ENCODE measurements around the gene NRG3.

Gene NRG3

DNA sequence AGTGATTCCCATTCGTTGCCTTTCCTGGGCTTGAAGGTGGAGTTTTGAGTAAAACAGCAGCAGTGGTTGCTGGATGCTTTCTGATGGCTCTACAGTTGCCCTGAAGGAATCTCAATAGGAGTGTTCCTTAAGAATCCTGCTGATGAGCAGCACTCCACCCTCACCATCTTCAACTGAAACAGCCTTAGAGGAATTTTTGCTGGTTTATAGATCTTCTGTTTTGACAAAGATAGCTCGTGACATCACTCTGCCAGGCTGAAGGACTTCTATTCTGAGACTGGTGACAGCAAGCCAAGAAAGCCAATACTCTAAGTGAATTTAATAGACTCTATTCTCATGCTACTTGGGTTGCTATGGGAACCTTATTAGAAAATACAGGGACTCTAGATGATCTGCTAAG, 1014.7 kb downstream of the NRG3 start:
- H3K4me1 ChIP-seq (ENCODE audit: insufficient read depth, low read length): no peaks in the 10 kb centered on the region
- H3K27ac ChIP-seq (ENCODE audit: low read depth, low read length): no peak overlapping the region
- H3K9me3 ChIP-seq (ENCODE audit: low read length): no peaks in the 10 kb centered on the region
- H3K4me3 ChIP-seq (ENCODE audit: low read depth in 1 of 2, low read length in 2 of 2): no peak overlapping the region
- no peaks in the 10 kb centered on the region for H3K27me3 ChIP-seq (ENCODE audit: control insufficient read depth in 1 of 2, insufficient read depth in 2 of 2, low read length in 2 of 2)
- H3K9ac ChIP-seq (ENCODE audit: low read length): no peak overlapping the region
- H3K36me3 ChIP-seq (ENCODE audit: insufficient read depth, low read length): no peaks in the 10 kb centered on the region

GRCh38 chr10:82890573-82890972, 1015.6 kb downstream of the NRG3 start:
- Histone ChIP-seq H3K27ac (ENCODE audit: low read depth, low read length) (no peak overlapping the region), H3K36me3 (ENCODE audit: insufficient read depth, low read length) (no peaks in the 10 kb centered on the region), H3K4me3 (ENCODE audit: low read depth in 1 of 2, low read length in 2 of 2) (no peak overlapping the region), H3K27me3 (ENCODE audit: control insufficient read depth in 1 of 2, insufficient read depth in 2 of 2, low read length in 2 of 2) (no peaks in the 10 kb centered on the region), H3K9me3 (ENCODE audit: low read length) (no peaks in the 10 kb centered on the region), H3K4me1 (ENCODE audit: insufficient read depth, low read length) (no peaks in the 10 kb centered on the region), H3K9ac (ENCODE audit: low read length) (no peak overlapping the region)

GRCh38 chr10:82908096-82908495, 1033.1 kb downstream of the NRG3 start:
- Histone ChIP-seq H3K27me3 (ENCODE audit: control insufficient read depth in 1 of 2, insufficient read depth in 2 of 2, low read length in 2 of 2) (no peaks in the 10 kb centered on the region), H3K27ac (ENCODE audit: low read depth, low read length) (no peak overlapping the region), H3K9me3 (ENCODE audit: low read length) (no peaks in the 10 kb centered on the region), H3K9ac (ENCODE audit: low read length) (no peak overlapping the region), H3K4me3 (ENCODE audit: low read depth in 1 of 2, low read length in 2 of 2) (no peak overlapping the region), H3K36me3 (ENCODE audit: insufficient read depth, low read length) (no peaks in the 10 kb centered on the region), H3K4me1 (ENCODE audit: insufficient read depth, low read length) (no peaks in the 10 kb centered on the region)

- Histone ChIP-seq H3K9ac (ENCODE audit: low read length) (no peak overlapping the region), H3K36me3 (ENCODE audit: insufficient read depth, low read length) (no peaks in the 10 kb centered on the region), H3K9me3 (ENCODE audit: low read length) (no peaks in the 10 kb centered on the region), H3K27ac (ENCODE audit: low read depth, low read length) (no peak overlapping the region), H3K27me3 (ENCODE audit: control insufficient read depth in 1 of 2, insufficient read depth in 2 of 2, low read length in 2 of 2) (no peaks in the 10 kb centered on the region), H3K4me1 (ENCODE audit: insufficient read depth, low read length) (no peaks in the 10 kb centered on the region), H3K4me3 (ENCODE audit: low read depth in 1 of 2, low read length in 2 of 2) (no peak overlapping the region)
Observed at GRCh38 chr10:82908751-82909150, 1033.8 kb downstream of the NRG3 start.

DNA sequence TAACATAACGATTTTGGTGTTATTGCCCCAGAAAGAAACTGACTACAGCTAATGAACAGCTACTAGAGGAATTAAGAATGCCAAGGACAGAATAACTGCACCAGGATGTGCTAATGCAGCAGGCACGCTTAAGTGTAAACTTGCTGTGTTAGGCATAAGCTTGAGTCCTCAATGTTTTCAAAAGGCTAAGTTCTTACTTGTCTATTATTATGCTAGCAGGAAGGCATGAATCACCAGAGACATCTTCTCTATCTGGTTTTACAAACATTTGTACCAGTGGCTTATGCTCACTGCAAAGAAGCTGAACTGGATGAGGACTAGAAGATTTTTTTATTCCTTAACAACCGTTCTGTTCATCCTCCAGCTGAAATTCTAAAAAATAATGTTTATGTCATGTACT, 1035.3 kb downstream of the NRG3 start:
- Histone ChIP-seq H3K27ac (ENCODE audit: low read depth, low read length) (no peak overlapping the region), H3K4me3 (ENCODE audit: low read depth in 1 of 2, low read length in 2 of 2) (no peak overlapping the region), H3K27me3 (ENCODE audit: control insufficient read depth in 1 of 2, insufficient read depth in 2 of 2, low read length in 2 of 2) (no peaks in the 10 kb centered on the region), H3K36me3 (ENCODE audit: insufficient read depth, low read length) (no peaks in the 10 kb centered on the region), H3K9ac (ENCODE audit: low read length) (no peak overlapping the region), H3K4me1 (ENCODE audit: insufficient read depth, low read length) (no peaks in the 10 kb centered on the region), H3K9me3 (ENCODE audit: low read length) (no peaks in the 10 kb centered on the region)

- no peaks in the 10 kb centered on the region for H3K9me3 ChIP-seq (ENCODE audit: low read length)
Observed at GRCh38 chr10:82914655-82915136, 1039.7 kb downstream of the NRG3 start.

DNA sequence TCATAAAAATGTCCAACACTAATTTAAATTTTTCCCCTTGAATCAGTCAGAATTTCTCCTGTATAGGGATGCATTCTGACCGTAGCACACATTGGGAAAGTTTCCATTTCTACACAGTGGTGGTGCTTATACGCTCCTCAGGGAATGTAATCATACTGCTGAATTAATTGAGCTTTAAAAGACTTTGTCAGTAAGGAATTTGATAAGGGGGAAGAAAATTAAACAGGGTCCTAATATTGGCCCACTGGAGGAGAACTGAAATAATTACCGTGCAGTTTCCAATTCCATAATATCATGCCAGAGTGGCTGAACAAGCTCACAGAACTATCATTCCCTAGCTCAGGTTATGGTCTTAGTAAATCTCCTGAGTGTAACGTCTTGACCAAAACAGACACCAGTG, 1041.9 kb downstream of the NRG3 start:
- Histone ChIP-seq H3K9ac (ENCODE audit: low read length) (no peak overlapping the region), H3K36me3 (ENCODE audit: insufficient read depth, low read length) (no peaks in the 10 kb centered on the region), H3K4me1 (ENCODE audit: insufficient read depth, low read length) (peaks cover 4% of the 10 kb centered on the region), H3K27ac (ENCODE audit: low read depth, low read length) (no peak overlapping the region), H3K9me3 (ENCODE audit: low read length) (no peaks in the 10 kb centered on the region), H3K4me3 (ENCODE audit: low read depth in 1 of 2, low read length in 2 of 2) (no peak overlapping the region), H3K27me3 (ENCODE audit: control insufficient read depth in 1 of 2, insufficient read depth in 2 of 2, low read length in 2 of 2) (no peaks in the 10 kb centered on the region)

More at GRCh38 chr10:82914655-82915136, 1039.7 kb downstream of the NRG3 start:
- Histone ChIP-seq H3K9ac (ENCODE audit: low read length) (no peak overlapping the region), H3K4me1 (ENCODE audit: insufficient read depth, low read length) (peaks cover 4% of the 10 kb centered on the region), H3K4me3 (ENCODE audit: low read depth in 1 of 2, low read length in 2 of 2) (no peak overlapping the region), H3K27me3 (ENCODE audit: control insufficient read depth in 1 of 2, insufficient read depth in 2 of 2, low read length in 2 of 2) (no peaks in the 10 kb centered on the region), H3K36me3 (ENCODE audit: insufficient read depth, low read length) (no peaks in the 10 kb centered on the region), H3K27ac (ENCODE audit: low read depth, low read length) (no peak overlapping the region)

DNA sequence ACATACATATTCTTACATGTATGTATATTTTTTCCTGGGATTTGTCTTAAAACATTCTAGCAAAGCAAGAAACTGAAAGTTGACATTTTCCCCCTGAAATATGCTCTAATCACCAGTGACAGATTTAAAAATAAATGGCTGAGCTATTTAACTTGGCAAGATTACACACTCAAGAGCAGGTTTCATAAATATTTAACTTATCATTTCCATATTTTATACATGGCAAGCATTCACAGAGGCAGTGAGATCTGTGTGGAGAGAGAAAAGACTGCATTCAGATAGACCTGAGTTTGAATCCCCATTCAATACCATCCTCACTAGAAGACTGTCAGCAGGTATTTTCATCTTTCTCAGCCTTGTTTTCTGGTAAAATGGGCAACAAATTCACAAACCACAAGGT, 1043.0 kb downstream of the NRG3 start:
- Histone ChIP-seq H3K27ac (ENCODE audit: low read depth, low read length) (no peak overlapping the region), H3K36me3 (ENCODE audit: insufficient read depth, low read length) (no peaks in the 10 kb centered on the region), H3K9me3 (ENCODE audit: low read length) (no peaks in the 10 kb centered on the region), H3K4me3 (ENCODE audit: low read depth in 1 of 2, low read length in 2 of 2) (no peak overlapping the region), H3K4me1 (ENCODE audit: insufficient read depth, low read length) (peaks cover 4% of the 10 kb centered on the region), H3K27me3 (ENCODE audit: control insufficient read depth in 1 of 2, insufficient read depth in 2 of 2, low read length in 2 of 2) (no peaks in the 10 kb centered on the region), H3K9ac (ENCODE audit: low read length) (no peak overlapping the region)

GRCh38 chr10:82922046-82922445, 1047.1 kb downstream of the NRG3 start:
- no peak overlapping the region for H3K9ac ChIP-seq (ENCODE audit: low read length)
- no peaks in the 10 kb centered on the region for H3K27me3 ChIP-seq (ENCODE audit: control insufficient read depth in 1 of 2, insufficient read depth in 2 of 2, low read length in 2 of 2)
- H3K36me3 ChIP-seq (ENCODE audit: insufficient read depth, low read length): no peaks in the 10 kb centered on the region
- no peaks in the 10 kb centered on the region for H3K9me3 ChIP-seq (ENCODE audit: low read length)
- H3K27ac ChIP-seq (ENCODE audit: low read depth, low read length): no peak overlapping the region
- no peak overlapping the region for H3K4me3 ChIP-seq (ENCODE audit: low read depth in 1 of 2, low read length in 2 of 2)
- H3K4me1 ChIP-seq (ENCODE audit: insufficient read depth, low read length): peaks cover 4% of the 10 kb centered on the region

DNA sequence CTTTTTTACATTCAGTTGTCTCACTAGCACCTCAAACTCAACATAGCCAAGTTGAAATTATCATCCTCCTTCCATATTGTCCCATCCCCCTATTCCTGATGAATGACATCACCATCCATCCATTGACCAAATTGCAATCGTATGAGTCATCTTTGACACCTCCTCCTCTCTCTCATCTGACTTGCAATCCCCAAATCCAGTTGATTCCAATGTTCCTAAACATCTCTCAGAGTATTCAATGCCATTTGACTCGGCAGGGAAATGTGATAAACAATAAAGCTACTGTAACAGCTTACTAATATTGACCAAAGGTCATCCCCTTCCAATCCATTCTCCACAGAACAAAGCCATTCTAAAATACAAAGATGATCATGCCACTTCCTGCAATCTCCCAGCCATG, 1047.8 kb downstream of the NRG3 start:
- H3K4me1 ChIP-seq (ENCODE audit: insufficient read depth, low read length): peaks cover 4% of the 10 kb centered on the region
- H3K9ac ChIP-seq (ENCODE audit: low read length): no peak overlapping the region
- no peaks in the 10 kb centered on the region for H3K36me3 ChIP-seq (ENCODE audit: insufficient read depth, low read length)
- H3K27ac ChIP-seq (ENCODE audit: low read depth, low read length): no peak overlapping the region
- no peaks in the 10 kb centered on the region for H3K27me3 ChIP-seq (ENCODE audit: control insufficient read depth in 1 of 2, insufficient read depth in 2 of 2, low read length in 2 of 2)
- no peaks in the 10 kb centered on the region for H3K9me3 ChIP-seq (ENCODE audit: low read length)
- H3K4me3 ChIP-seq (ENCODE audit: low read depth in 1 of 2, low read length in 2 of 2): no peak overlapping the region

DNA sequence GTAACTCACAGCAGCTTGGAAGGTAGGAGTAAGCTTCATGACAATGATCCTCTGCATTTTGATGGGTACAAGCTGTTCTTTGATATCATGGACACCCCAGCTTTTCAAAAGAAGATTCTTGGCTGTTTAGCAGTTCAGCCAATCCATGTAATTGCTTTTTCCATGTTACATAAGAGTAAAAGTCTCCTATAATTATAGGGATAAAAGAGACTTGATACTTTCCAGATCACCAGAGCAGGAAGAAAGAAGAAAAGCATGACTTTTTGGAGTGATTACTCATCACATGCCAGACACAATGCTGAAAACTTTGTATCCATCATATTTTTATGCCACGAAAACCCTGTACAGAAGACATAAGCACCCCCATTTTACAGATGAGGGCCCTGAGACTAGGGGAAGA, 1049.7 kb downstream of the NRG3 start:
- Histone ChIP-seq H3K27me3 (ENCODE audit: control insufficient read depth in 1 of 2, insufficient read depth in 2 of 2, low read length in 2 of 2) (no peaks in the 10 kb centered on the region), H3K4me3 (ENCODE audit: low read depth in 1 of 2, low read length in 2 of 2) (no peak overlapping the region), H3K9me3 (ENCODE audit: low read length) (no peaks in the 10 kb centered on the region), H3K36me3 (ENCODE audit: insufficient read depth, low read length) (no peaks in the 10 kb centered on the region), H3K9ac (ENCODE audit: low read length) (no peak overlapping the region), H3K27ac (ENCODE audit: low read depth, low read length) (no peak overlapping the region), H3K4me1 (ENCODE audit: insufficient read depth, low read length) (no peaks in the 10 kb centered on the region)

DNA sequence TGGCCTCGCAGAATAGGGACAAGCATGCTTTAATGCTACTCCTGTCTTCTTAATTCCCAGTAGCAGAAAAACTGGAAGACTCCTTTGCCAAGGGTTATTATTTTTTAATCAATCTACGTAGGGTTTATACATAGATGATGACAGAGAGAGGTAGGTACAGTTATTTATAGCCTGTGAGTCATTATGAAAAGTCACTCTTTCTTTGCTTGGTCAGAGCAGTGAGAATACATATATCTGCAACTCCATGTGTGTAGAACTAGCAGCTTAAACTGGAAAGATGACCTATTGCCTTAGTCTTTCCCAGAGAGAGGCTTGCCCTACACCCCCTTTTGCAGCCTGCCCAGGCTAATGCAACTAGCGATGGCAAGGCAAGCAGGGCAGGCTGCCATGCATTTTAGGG, 1050.6 kb downstream of the NRG3 start:
- Histone ChIP-seq H3K4me1 (ENCODE audit: insufficient read depth, low read length) (no peaks in the 10 kb centered on the region), H3K9ac (ENCODE audit: low read length) (no peak overlapping the region), H3K9me3 (ENCODE audit: low read length) (no peaks in the 10 kb centered on the region), H3K27ac (ENCODE audit: low read depth, low read length) (no peak overlapping the region), H3K27me3 (ENCODE audit: control insufficient read depth in 1 of 2, insufficient read depth in 2 of 2, low read length in 2 of 2) (no peaks in the 10 kb centered on the region), H3K4me3 (ENCODE audit: low read depth in 1 of 2, low read length in 2 of 2) (no peak overlapping the region), H3K36me3 (ENCODE audit: insufficient read depth, low read length) (no peaks in the 10 kb centered on the region)
